ENCODE results near the gene KISS1R.

Gene KISS1R

DNA sequence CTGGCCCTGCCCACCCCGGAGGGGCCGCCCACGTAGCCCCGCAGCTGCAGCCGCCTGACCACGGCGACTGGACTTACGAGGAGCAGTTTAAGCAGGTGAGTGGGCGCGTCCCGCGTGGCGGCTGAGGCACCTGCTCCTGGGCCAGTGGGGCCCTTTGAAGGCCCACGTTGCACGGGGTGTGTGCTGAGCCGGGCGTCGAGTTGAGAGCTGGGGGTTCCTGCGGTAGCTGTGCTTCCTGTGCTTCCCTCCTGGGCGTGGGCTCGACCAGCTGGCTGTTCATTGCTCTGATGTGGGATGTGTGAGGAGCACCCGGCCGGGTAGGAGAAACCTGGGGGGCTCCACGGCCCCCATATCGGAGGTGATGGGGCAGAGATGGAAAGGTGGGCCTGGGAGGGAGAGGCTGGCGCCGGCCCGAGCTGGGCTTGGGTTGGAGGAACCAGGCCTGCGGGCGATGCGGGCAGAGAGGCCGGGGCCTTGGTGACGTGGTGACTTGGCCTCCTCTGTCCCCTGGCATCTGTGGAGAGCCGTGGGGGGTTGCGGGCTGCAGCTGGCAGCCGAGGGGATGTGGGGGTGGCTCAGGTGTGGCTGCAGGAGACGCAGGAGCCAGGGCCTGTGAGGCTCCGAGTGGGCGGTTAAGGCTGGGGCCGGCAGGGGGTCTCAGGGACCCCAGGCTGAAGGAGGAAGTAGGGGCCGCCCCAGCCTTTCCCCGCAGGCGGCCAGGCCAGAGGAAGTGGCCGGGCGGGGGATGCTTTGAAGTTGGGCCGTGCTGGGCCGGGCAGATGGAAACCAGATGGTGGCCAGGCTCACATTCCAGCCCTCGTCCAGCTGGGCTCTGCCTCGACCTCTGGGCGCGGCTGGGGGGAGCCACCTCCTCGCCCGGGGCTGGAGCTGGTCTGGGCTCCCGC lies 15.8 kb downstream of the KISS1R start:
- peak overlapping the region; percentile 70 for H3K27ac ChIP-seq (ENCODE audit: low read depth, low read length)
- H3K9ac ChIP-seq (ENCODE audit: low read length): no peak overlapping the region
- peak overlapping the region; percentile 8 for H3K4me3 ChIP-seq (ENCODE audit: low read length)
- H3K27me3 ChIP-seq (ENCODE audit: control insufficient read depth, insufficient read depth, low read length): no peaks in the 10 kb centered on the region
- H3K36me3 ChIP-seq (ENCODE audit: control insufficient read depth, insufficient read depth, low read length): no peaks in the 10 kb centered on the region
- peaks cover 19% of the 10 kb centered on the region for H3K4me1 ChIP-seq (ENCODE audit: control insufficient read depth, insufficient read depth, low read length)

DNA sequence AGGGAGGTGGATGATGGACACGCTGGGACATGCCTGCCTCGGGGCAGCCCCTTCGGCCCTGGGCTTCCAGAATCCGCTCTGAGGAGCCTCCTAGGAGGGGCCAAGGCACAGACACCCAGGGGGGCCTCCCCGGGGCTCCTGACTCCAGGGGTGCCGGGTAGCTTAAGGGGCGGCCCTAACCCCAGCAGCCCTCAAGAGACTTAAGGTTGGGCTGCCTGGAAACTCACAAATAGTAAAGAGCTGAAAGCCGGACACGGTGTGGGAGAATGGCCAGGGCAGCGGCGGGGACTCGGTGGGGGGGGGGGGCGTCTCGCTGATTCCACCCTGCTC lies 16.4 kb downstream of the KISS1R start:
- Histone ChIP-seq H3K27me3 (ENCODE audit: control insufficient read depth, insufficient read depth, low read length) (no peaks in the 10 kb centered on the region), H3K27ac (ENCODE audit: low read depth, low read length) (peak overlapping the region; percentile 70), H3K9ac (ENCODE audit: low read length) (no peak overlapping the region), H3K4me3 (ENCODE audit: low read length) (no peak overlapping the region), H3K4me1 (ENCODE audit: control insufficient read depth, insufficient read depth, low read length) (peaks cover 19% of the 10 kb centered on the region), H3K36me3 (ENCODE audit: control insufficient read depth, insufficient read depth, low read length) (no peaks in the 10 kb centered on the region)

DNA sequence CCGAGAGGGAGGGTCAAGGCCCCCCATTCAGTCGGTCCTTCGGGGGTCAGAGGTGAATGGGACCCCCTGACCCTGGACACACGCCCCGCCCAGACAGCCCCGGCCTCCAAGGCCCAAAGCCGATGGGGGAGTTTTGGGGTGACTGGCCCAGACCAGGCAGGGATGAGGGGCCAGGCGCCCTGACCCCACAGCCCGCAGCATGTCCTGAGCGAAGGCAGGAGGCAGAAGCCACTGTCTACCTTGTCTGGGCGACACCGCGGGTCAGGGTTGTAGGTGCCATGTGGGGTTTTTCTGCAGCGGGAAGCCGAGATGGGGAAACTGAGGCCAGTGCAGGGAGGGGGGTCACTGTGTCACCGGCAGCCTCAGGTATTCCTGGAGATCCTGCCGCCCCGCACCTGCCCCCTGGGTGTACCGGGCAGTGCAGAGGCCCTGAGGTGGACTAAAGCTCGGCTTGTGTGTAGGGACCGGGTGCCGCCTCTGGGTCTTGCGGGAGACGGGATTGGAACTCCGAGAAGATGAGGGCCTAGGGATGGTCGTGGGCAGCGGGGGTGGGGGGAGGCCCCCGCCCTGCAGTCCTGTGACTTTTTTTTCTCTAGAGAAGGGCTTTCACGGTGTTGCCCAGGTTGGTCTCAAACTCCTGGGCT lies 17.2 kb downstream of the KISS1R start:
- no peak overlapping the region for H3K4me3 ChIP-seq (ENCODE audit: low read length)
- H3K27ac ChIP-seq (ENCODE audit: low read depth, low read length): peak overlapping the region; percentile 74
- no peaks in the 10 kb centered on the region for H3K27me3 ChIP-seq (ENCODE audit: control insufficient read depth, insufficient read depth, low read length)
- no peaks in the 10 kb centered on the region for H3K36me3 ChIP-seq (ENCODE audit: control insufficient read depth, insufficient read depth, low read length)
- H3K4me1 ChIP-seq (ENCODE audit: control insufficient read depth, insufficient read depth, low read length): peaks cover 19% of the 10 kb centered on the region
- H3K9ac ChIP-seq (ENCODE audit: low read length): no peak overlapping the region

DNA sequence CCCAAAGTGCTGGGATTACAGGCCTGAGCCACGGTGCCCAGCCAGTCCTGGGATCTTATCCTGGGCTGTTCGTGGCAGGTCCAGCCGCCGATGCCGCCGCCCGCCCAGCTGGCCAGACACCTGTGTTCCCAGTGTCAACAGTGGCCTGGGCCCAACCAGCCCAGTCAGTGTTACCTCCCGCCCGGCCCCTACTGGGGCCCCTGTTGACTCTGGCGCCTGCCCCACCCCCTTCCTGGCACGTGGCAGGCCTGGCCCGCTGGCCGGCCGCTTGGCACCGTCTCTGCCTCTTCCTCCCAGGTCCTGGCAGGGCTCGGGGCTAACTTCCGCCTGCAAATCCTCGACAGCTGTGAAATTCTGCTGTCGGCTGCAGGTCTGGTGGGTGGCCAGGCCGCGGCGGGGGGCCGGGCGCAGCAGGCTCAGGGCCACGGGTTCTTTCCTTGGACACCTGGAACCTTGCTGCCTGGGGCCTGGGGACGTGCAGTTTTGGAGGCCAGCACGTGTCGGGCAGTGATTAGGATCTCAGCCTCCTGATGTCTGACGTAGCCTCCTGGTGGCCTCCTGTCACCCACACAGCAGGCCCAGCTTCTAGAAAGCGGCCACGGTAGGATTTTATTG lies 17.8 kb downstream of the KISS1R start:
- H3K9ac ChIP-seq (ENCODE audit: low read length): no peak overlapping the region

DNA sequence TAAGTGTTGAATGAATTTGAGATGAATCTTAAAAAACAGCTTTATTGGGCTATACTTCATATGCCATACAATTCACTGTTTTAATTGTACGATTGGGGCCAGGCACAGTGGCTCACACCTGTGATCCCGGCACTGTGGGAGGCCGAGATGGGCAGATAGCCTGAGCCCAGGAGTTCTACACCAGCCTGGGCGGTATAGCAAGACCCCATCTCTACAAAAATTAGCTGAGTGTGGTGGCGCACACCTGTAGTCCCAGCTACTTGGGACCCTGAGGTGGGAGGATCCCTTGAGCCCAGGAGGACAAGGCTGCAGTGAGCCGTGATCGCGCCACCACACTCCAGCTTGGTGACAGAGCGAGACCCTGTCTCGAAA lies 19.0 kb downstream of the KISS1R start:
- H3K4me1 ChIP-seq (ENCODE audit: control insufficient read depth, insufficient read depth, low read length): peaks cover 19% of the 10 kb centered on the region
- H3K36me3 ChIP-seq (ENCODE audit: control insufficient read depth, insufficient read depth, low read length): no peaks in the 10 kb centered on the region
- H3K9ac ChIP-seq (ENCODE audit: low read length): no peak overlapping the region
- no peak overlapping the region for H3K27ac ChIP-seq (ENCODE audit: low read depth, low read length)
- H3K4me3 ChIP-seq (ENCODE audit: low read length): no peak overlapping the region
- no peaks in the 10 kb centered on the region for H3K27me3 ChIP-seq (ENCODE audit: control insufficient read depth, insufficient read depth, low read length)

More for the DNA sequence above, 17.8 kb downstream of the KISS1R start:
- H3K36me3 ChIP-seq (ENCODE audit: control insufficient read depth, insufficient read depth, low read length): no peaks in the 10 kb centered on the region
- H3K27me3 ChIP-seq (ENCODE audit: control insufficient read depth, insufficient read depth, low read length): no peaks in the 10 kb centered on the region
- no peak overlapping the region for H3K4me3 ChIP-seq (ENCODE audit: low read length)
- peak overlapping the region; percentile 74 for H3K27ac ChIP-seq (ENCODE audit: low read depth, low read length)
- H3K4me1 ChIP-seq (ENCODE audit: control insufficient read depth, insufficient read depth, low read length): peaks cover 19% of the 10 kb centered on the region

DNA sequence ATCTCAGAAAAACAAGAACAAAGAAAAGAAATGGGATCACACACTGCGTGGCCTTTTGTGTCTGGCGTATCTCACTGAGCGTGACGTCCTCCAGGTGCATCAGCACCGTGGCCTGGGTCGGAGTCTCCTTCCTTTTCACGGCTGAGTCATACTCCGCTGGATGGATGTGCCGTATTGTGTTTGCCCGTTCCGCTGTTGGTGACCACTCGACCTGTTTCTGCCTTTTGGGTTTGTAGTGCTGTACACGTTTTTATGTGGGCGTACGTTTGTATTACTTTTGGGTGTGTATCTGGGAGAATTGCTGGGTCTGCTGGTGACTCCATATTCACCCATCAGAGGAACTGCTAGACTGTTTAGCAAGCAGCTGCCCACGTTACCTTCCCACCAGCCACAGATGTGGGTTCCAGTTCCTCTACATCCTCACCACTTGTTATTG lies 20.1 kb downstream of the KISS1R start:
- H3K4me1 ChIP-seq (ENCODE audit: control insufficient read depth, insufficient read depth, low read length): peaks cover 19% of the 10 kb centered on the region

DNA sequence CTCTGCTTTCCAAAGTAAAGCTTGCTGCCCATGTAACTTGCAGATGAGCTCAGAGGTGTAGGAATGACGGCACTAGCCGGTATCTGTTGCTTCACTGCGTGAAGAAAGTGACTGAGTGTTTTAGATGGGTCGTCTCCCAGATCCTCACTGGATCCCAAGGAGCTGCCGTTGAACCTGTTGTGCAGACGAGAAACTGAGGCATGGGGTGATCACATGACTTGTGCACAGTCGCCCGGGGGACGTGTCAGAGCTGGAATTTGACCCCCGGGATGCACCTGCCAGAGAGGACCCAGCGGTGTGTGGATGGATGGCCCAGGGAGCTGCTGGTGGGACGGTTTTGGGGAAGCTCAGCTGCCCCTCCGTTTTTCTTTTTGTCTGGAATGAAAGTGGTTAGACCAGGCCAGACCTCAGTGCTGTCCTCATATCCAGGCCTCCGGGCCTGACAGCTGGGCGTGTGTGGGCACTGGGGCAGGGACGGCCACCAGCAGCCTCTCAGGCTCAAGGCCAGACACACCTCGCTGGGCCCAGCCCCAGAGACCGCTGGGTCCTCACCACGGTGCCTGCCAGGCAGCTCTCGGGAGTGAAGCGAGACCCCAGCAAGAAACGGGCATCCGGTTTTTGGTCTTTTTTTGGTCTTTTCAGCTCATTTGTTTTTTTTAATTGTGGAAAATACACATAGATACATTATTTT lies 21.2 kb downstream of the KISS1R start:
- Histone ChIP-seq H3K4me1 (ENCODE audit: control insufficient read depth, insufficient read depth, low read length) (peaks cover 14% of the 10 kb centered on the region), H3K27me3 (ENCODE audit: control insufficient read depth, insufficient read depth, low read length) (no peaks in the 10 kb centered on the region), H3K4me3 (ENCODE audit: low read length) (no peak overlapping the region), H3K36me3 (ENCODE audit: control insufficient read depth, insufficient read depth, low read length) (no peaks in the 10 kb centered on the region), H3K27ac (ENCODE audit: low read depth, low read length) (no peak overlapping the region), H3K9ac (ENCODE audit: low read length) (no peak overlapping the region)

More for the DNA sequence above, 20.1 kb downstream of the KISS1R start:
- Histone ChIP-seq H3K36me3 (ENCODE audit: control insufficient read depth, insufficient read depth, low read length) (no peaks in the 10 kb centered on the region), H3K27ac (ENCODE audit: low read depth, low read length) (no peak overlapping the region), H3K27me3 (ENCODE audit: control insufficient read depth, insufficient read depth, low read length) (no peaks in the 10 kb centered on the region), H3K9ac (ENCODE audit: low read length) (no peak overlapping the region), H3K4me3 (ENCODE audit: low read length) (no peak overlapping the region)

DNA sequence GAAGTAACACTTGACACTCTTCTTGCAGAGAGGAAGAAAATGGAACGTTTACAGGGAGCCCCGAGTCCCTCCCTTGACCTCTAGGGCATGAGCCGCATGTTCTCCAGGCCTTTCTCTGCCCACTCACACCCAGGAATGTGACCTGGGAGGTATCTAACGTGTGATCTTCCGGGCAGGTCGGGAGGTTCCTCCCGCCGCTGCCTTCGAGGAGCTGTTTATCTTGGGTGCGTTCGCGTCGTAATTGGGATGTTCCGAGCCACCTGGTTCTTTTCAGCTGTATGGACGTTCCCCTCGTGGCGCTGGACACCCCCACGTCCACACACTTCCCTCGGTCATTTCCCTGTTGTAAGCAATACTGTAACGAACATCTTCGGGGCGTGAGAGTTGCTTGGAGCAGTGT lies 22.3 kb downstream of the KISS1R start:
- Histone ChIP-seq H3K9ac (ENCODE audit: low read length) (no peak overlapping the region), H3K4me1 (ENCODE audit: control insufficient read depth, insufficient read depth, low read length) (peaks cover 7% of the 10 kb centered on the region), H3K27me3 (ENCODE audit: control insufficient read depth, insufficient read depth, low read length) (no peaks in the 10 kb centered on the region), H3K4me3 (ENCODE audit: low read length) (no peak overlapping the region), H3K36me3 (ENCODE audit: control insufficient read depth, insufficient read depth, low read length) (no peaks in the 10 kb centered on the region), H3K27ac (ENCODE audit: low read depth, low read length) (no peak overlapping the region)

DNA sequence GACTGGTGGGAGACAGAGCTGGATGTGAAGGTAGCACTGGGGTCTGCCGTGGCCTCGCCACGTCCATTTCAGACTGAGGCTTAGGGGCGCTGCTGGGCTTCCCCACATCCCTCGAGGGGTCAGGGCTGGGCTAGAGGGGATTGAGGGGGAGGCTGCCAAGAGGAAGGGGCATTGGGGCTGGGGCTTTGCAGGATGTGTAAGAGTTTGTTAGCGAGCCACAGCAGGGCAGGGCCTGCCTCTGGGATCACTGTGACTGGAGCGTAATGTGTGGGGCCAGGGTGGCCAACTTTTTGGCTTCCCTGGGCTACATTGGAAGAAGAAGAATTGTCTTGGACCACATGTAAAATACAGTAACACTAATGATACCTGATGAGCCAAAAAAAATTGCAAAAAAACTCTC lies 22.8 kb downstream of the KISS1R start:
- Histone ChIP-seq H3K27ac (ENCODE audit: low read depth, low read length) (peak overlapping the region; percentile 68), H3K9ac (ENCODE audit: low read length) (no peak overlapping the region), H3K36me3 (ENCODE audit: control insufficient read depth, insufficient read depth, low read length) (no peaks in the 10 kb centered on the region), H3K4me3 (ENCODE audit: low read length) (no peak overlapping the region), H3K27me3 (ENCODE audit: control insufficient read depth, insufficient read depth, low read length) (no peaks in the 10 kb centered on the region), H3K4me1 (ENCODE audit: control insufficient read depth, insufficient read depth, low read length) (peaks cover 5% of the 10 kb centered on the region)

DNA sequence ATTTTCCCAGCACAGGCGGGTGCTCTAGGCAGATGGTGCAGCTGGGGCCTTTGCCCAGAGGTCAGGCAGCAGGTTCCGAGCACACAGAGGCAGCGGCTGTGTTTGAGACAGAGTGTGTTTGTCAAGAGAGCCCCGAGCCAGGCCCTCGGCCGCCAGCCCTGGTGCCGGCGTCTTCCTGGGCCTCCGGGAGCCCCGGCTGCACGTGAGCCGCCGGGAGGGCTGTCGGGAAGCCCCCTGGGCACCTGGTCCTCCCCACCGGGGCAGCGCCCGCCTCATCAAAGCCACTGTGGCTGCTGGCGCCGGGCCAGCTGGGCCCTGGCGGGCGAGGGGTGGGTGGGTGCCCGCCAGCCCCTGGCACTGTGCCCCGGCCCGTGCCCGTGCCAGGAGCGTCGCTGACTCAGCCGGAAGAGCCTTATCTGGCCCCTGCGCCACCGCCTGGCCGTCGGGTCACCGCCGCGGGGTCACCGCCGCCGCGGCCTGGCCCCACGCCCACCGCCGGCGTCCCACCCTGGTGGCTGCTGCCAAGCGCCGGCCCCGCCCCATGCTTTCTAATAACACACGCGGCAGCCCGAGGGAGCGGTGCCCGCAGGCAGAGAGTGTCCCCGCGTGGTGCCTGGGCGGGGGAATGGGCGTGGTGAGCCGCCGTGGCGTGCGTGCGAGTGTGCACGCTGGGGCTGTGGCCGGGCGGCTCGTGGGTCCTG lies 23.6 kb downstream of the KISS1R start:
- H3K4me3 ChIP-seq (ENCODE audit: low read length): peak overlapping the region; percentile 61

DNA sequence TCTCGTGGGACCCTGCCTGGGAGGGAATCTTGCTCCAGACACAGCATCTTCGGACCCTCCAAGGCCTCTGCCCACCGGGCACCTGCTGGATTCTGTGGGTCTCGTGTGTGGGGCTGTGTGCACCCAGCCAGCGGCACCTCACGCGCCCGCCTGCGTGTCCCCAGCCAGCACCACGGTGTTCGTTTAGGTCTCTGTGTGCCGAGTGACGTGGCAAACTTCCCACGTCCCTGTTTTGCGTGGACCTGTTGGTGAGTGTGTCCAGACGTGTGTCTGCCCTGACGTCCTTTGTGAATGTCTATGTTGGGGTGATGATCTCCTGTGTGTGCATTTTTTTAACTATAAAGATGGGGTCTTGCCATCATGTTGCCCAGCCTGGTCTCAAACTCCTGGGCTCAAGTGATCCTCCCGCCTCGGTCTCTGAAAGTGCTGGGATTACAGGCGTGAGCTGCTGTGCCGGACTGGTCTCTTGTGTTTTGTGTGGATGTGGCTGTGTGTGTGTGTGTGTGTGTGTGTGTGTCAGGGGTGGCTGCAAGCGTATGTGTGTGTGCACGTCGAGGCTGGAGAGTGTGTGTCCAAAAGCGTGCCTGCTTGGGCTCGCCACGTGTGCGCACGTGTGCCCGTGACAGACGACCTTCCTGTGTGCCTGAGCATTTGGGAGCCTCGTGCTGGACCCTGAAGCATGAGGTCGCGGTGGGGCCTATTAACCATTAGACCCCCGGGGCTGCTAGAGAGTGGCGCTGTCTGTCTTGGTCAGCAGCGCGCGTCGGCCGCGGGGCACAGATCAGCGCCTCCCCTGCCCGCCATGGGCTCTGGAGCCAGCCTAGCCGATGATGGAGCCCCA lies 24.4 kb downstream of the KISS1R start:
- H3K27ac ChIP-seq (ENCODE audit: low read depth, low read length): peak overlapping the region; percentile 68
- peak overlapping the region; percentile 61 for H3K4me3 ChIP-seq (ENCODE audit: low read length)
- H3K9ac ChIP-seq (ENCODE audit: low read length): no peak overlapping the region

More for the DNA sequence above, 23.6 kb downstream of the KISS1R start:
- Histone ChIP-seq H3K27ac (ENCODE audit: low read depth, low read length) (peak overlapping the region; percentile 68), H3K36me3 (ENCODE audit: control insufficient read depth, insufficient read depth, low read length) (no peaks in the 10 kb centered on the region), H3K27me3 (ENCODE audit: control insufficient read depth, insufficient read depth, low read length) (no peaks in the 10 kb centered on the region), H3K9ac (ENCODE audit: low read length) (no peak overlapping the region), H3K4me1 (ENCODE audit: control insufficient read depth, insufficient read depth, low read length) (no peaks in the 10 kb centered on the region)

More for the DNA sequence above, 24.4 kb downstream of the KISS1R start:
- Histone ChIP-seq H3K4me1 (ENCODE audit: control insufficient read depth, insufficient read depth, low read length) (no peaks in the 10 kb centered on the region), H3K36me3 (ENCODE audit: control insufficient read depth, insufficient read depth, low read length) (no peaks in the 10 kb centered on the region), H3K27me3 (ENCODE audit: control insufficient read depth, insufficient read depth, low read length) (no peaks in the 10 kb centered on the region)
